ENCODE data around the gene RSRC1.
"Not testable (repeated sequence)": the region's sequence is repeated elsewhere in the genome, so short reads cannot be mapped to it uniquely, and the experiment has no call there.

Gene RSRC1

GRCh38 chr3:158548691-158549090 lies 438.8 kb downstream of the RSRC1 start:
- no peak for DNase-seq

GRCh38 chr3:158549938-158550337 lies 440.0 kb downstream of the RSRC1 start:
- not testable (repeated sequence) for DNase-seq

DNA sequence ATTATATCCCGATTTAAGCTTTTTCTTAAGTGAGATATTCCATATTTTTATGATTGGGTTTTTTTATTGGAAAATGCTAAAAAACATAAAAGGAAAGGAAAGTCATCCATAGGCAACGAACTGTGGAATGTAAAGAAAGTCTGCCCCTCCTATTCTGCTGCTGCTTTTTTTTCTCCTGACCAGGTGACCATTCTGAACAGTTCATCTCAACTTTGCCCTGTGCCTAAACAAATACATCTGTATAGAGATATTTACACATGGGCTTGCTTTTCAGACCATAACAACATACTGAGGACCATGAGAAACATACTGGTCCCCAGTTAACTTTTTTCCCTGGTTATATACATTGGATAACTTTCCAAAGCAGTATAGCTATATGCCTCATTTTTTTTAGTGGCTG lies 442.2 kb downstream of the RSRC1 start:
- no peak for DNase-seq

DNA sequence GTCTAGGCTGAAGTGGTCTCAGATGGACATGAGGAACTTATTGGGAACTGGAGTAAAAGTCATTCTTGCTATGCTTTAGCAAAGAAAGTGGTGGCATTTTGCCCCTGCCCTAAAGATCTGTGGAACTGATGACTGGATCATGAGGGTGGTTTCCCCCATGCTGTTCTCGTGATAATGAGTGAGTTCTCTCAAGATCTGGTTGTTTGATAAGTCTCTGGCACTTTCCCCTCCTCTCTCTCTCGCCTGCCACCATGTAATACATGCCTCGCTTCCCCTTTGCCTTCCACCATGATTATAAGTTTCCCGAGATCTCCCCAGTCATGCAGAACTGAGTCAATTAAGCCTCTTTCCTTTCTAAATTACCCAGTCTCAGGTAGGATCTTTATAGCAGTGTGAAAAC lies 449.6 kb downstream of the RSRC1 start:
- no peak for DNase-seq

GRCh38 chr3:158560979-158561378 lies 451.1 kb downstream of the RSRC1 start:
- no peak for DNase-seq

DNA sequence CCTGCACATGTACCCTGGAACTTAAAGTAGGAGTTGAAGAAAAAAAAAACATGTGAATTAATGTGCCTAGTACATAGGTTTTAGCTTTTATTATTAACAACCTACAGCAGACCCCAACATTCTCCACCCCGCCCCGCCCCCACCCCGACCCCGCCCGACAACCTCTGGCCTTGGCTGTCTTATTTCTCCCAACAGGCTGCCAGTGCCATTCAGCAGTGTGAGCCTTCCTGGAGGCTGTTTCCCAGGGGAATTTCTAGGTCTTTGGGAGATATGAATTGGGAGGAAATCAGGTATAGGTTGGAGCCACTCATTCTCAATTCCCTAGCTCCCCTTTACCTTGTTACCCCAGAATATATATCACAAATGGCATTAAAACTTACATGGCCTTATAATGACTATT lies 452.8 kb downstream of the RSRC1 start:
- no peak for DNase-seq

- no peak for DNase-seq
Measured at GRCh38 chr3:158563076-158563475, 453.2 kb downstream of the RSRC1 start.

- DNase-seq = no peak
Measured at GRCh38 chr3:158565076-158565475, 455.2 kb downstream of the RSRC1 start.

GRCh38 chr3:158568784-158569183 lies 458.9 kb downstream of the RSRC1 start:
- DNase-seq = no peak

DNA sequence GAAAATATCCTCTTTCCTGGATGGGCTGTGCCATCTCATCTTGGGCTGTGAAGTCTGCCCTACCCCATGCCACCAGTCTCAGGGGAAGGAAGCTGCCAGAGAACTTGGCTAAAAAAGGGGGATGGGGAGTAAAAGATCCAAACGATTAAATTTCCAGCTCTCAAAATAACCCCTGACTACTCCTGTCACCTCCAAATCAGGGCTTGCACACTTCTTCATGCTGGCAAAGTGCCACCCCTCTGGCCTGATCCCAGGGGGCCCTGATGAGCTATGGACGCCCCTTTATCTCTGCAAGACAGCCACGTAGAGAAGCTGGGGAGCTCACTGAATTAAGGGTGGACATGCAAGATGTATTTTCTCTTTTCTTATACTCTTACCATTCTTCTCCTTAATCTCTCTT lies 459.9 kb downstream of the RSRC1 start:
- no peak for DNase-seq

DNA sequence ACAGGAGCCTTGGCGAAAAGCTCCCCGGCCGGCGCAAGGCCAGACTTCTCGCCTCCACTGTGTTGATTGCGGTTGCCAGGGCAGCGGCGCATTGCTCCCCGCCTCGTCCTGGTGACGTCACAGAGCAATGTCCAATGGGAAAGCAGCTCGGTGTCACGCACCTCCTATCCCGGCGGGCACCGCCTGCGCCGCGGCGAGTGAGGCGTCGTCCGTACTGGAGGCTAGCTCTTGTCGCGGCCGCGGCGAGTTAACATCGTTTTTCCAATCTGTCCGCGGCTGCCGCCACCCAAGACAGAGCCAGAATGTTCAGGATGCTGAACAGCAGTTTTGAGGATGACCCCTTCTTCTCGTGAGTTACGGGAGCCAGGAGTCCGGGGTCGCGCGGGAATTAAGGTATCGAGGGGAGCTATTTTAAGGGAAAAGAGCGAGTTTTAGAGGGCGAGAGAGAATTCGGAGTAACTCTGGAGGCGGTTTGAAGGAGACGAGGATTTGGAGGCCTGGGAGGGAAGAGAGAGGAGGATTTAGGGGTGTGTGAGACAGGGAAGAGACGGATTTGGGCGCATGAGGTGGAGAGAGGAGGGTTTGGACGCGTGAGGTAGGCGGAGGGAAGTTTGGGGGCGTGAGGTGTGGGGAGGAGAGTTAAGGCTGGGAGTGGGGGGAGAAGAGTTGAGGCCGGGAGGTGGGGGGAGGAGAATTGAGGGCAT lies 461.3 kb downstream of the RSRC1 start, which contains the start of gene MLF1:
TSS of gene MLF1 (plus strand) at position 196 of the 704 bp plus-strand sequence. CDS start at position 303, 107 bp downstream.
- DNase-seq = peak; percentile 88

DNA sequence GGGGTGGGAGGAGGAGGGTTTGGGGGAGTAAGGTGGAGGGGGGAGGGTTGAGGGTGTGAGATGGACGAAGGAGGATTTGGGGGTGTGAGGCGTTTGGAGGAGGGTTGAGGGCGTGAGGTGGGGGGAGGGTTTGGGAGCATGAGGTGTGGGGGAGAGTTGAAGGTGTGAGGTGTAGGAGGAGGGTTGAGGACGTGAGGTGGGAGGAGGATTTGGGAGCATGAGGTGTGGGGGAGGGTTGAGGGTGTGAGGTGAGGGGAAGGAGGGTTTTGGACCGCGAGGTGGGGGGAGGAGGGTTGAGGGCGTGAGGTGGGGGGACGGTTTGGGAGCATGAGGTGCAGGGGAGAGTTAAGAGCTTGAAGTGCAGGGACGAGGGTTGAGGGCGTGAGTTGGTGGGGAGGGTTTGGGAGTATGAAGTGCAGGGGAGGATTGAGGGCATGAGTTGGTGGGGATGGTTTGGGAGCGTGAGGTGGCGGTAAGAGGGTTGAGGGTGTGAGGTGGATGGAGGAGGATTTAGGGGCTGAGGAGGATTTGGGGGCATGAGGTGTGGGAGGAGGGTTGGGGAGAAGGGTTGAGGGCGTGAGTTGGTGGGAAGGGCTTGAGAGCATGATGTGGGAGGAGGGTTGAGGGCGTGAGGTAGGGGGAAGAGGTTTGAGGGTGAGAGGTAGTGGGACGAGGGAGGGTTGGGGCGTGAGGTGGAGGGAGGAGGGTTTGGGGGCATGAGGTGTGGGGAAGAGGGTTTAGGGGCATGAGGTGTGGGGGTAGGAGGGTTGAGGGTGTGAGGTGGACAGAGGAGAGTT lies 462.3 kb downstream of the RSRC1 start:
- no peak for DNase-seq

- no peak for DNase-seq
Measured at GRCh38 chr3:158572766-158573060, 462.8 kb downstream of the RSRC1 start.

- no peak for DNase-seq
Measured at GRCh38 chr3:158573714-158574113, 463.8 kb downstream of the RSRC1 start.

DNA sequence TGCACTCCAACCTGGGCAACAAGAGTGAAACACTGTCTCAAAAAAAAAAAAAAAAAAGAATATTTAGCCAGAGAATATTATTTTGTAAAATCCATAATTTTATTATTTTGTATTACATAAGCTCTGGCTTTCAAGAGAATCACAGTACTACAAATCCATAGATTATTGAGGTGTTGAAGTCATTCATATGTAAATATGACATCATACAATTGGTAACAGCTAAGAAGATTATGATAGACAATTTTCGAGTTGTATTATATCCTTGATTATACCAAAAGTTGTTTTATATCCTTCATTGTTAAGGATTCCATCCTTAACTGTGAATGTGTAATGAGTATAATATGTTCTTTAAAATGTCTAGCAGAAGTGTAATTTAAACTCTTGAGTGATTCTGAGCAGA lies 464.8 kb downstream of the RSRC1 start:
- no peak for DNase-seq

DNA sequence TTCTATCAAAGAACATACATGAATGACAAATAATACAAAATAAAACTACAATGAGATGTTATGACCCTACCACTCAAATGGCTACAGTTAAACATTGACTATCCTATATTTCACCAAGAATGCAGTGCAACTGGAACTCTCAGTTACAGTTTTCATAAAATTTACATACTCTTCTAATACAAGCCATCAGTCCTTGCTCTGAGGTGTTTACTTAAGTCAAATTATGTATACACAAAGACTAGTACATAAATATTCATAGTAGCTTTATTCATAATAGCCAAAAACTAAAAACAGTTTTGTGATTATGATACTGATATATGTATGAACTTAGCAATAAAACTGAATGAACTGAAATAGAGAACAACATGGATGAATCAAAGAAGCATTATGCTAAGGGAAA lies 480.3 kb downstream of the RSRC1 start:
- DNase-seq = no peak
